GM12875 (cell line): ENCODE results near the gene COL4A4.

Experiments
- H3K4me3 ChIP-seq: one replicate; pipeline ENCODE4 v1.5.1; 2011; ENCODE audit warnings: low read depth, low read length, control low read depth
- TF ChIP-seq, protein P1 (sequence below): IDR thresholded peaks from 2 replicates; pipeline ENCODE4 v1.5.1; 2011; ENCODE audit warnings: low read depth, mild to moderate bottlenecking, control low read depth, inconsistent platforms, low read length, moderate library complexity, borderline replicate concordance; ENCODE audit not compliant: insufficient read depth

COL4A4 gene

DNA sequence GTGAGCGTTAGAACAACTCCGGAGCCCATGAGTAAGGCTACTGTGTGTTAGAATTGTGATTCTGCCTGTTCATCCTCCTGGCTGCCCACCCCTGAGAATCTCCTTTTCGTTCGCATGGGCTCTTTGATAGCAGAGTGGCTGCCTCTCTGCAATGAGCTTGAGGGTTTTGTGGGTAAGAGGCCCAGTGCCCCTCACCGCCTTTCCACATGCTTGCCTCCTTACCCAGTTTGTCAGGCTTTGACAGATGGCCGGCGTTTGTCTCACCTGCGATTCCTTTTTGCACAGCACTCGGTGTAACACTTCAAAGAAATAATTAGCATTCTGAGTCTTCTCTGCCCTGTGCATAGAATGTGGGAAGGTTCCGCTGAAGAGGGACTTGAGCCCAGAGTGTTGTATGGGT, 190.2 kb downstream of the COL4A4 start:
- TF ChIP-seq, protein P1, sequence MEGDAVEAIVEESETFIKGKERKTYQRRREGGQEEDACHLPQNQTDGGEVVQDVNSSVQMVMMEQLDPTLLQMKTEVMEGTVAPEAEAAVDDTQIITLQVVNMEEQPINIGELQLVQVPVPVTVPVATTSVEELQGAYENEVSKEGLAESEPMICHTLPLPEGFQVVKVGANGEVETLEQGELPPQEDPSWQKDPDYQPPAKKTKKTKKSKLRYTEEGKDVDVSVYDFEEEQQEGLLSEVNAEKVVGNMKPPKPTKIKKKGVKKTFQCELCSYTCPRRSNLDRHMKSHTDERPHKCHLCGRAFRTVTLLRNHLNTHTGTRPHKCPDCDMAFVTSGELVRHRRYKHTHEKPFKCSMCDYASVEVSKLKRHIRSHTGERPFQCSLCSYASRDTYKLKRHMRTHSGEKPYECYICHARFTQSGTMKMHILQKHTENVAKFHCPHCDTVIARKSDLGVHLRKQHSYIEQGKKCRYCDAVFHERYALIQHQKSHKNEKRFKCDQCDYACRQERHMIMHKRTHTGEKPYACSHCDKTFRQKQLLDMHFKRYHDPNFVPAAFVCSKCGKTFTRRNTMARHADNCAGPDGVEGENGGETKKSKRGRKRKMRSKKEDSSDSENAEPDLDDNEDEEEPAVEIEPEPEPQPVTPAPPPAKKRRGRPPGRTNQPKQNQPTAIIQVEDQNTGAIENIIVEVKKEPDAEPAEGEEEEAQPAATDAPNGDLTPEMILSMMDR = no peak

DNA sequence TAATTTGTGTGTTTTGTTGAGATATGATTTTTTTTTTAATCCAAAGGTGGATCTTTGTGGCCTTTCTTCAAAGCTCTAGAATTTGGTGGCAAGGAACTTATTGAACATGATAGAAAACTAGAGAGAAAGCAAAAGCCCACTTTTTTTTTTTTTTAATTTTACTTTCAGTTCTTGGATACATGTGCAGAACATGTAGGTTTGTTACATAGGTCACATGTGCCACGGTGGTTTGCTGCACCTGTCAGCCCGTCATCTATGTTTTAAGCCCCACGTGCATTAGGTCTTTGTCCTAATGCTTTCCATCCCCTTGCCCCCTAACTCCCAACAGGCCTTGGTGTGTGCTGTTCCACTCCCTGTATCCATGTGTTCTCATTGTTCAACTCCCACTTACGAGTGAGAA, 192.2 kb downstream of the COL4A4 start:
- no peak overlapping the region for H3K4me3 ChIP-seq
- TF ChIP-seq, protein P1 = no peak

More for the DNA sequence above, 190.2 kb downstream of the COL4A4 start:
- H3K4me3 ChIP-seq = no peak overlapping the region

DNA sequence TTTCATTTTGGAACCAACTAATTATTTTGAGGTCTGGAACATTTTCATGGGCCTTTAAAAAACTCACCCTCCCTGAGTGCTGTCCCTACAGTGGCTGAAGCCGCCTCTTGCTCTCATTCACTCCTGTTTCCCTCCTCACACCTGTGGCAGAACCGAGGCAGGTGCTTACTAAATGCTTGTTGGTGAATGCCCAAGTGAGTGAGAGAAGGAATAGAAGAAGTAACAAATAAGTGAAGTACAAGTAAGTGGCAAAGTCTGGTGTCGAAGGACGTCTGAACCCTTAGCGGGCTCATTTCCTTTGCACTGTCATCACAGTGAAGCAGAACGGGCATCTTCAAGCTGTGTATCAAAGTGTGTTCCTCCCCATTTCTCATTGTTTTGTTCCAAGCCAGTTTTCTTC, 192.9 kb downstream of the COL4A4 start:
- TF ChIP-seq, protein P1 = no peak
- no peak overlapping the region for H3K4me3 ChIP-seq

DNA sequence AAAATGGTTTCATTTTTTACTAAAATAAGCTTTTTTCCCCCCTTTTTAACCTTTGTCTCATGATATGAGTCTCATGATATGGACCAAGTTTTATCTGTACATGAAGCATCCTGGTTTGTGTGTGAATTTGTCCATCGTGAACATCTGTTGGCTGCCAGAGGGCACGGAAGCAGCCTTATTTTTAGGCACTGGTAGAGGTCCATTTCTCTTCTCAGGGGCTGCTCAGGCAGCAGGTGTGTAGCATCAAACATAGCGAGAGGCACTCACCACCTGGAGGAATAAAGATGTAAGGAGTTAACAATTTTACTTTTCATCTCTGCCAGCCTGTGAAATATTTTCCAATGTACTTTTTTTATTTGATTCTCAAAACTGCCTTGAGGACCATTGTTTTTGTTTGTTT, 193.6 kb downstream of the COL4A4 start:
- no peak overlapping the region for H3K4me3 ChIP-seq
- TF ChIP-seq, protein P1 = no peak

DNA sequence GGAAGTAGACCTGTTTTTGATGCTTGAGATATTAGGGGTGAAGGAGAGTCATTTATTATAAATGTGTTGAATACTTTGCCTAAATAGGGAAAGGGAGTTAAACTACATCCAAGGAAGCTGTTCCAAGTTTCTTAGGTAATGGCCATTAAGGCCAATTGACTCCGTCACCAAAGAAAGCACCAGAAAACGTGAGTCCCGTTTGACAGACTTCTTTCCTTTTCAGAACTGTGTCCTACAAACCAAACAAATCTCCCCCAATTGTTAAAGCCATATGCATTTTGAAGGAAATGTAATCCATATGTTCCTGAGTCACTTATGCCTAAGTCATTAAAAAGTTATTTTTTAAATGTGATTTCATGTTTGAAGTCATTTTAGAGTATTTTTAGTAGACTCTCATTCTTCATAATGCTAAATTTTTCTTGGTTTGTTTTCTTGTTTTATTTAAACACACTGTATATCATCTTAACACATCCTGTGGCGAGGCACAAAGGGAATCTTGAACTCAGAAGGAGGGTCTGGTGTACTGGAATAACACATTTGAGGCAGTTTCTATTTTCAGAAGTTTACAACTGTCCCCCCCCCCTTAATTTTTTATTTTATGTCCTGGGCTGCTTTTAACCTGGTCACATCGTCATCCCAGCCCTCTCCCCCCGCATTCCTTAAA, 194.5 kb downstream of the COL4A4 start:
- TF ChIP-seq, protein P1 = no peak
- no peak overlapping the region for H3K4me3 ChIP-seq

DNA sequence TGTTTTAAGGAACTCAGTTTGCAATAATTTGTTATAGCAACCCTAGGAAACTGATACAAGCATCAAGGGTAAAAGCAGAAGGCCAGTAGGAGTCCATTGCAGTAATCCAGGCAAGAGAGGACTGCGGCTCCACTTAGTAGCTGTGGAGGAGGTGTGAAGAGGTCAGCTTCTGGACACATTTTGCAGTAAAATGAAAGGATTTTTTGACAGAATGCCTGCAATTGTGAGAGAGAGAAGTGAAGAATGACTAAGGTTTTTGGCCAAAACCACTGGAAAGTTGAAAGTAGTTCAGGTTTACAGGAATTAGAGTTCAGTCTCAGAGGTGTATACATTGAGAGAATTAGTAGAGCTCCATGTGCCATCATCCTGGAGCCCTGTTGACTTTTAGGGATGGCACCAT, 198.6 kb downstream of the COL4A4 start:
- TF ChIP-seq, protein P1 = no peak
- H3K4me3 ChIP-seq = no peak overlapping the region

DNA sequence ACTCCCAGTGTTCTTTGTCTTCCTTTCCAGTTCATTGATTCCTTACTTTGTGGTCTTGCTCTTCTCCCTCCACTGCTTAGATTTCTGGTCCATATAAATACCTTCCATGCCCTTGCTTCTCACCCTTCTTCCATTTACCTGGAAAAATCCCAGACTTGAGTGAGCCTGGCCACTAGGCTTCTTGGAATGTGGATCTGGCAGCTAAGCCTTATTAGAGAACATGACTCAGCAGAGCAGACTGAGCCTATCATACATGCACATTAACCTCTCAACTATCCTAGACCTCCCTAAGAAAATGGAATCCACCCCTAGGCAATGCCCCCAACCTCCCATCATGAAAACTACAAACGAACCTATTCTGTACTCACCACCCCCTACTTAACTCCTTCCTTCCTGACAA, 200.5 kb downstream of the COL4A4 start:
- TF ChIP-seq, protein P1 = no peak
- H3K4me3 ChIP-seq = no peak overlapping the region
